ENCODE results near the gene SNRPA. TPM values are rescaled to one million over a fixed set of nuclear protein-coding genes. Genes with fewer than 3 reads are reported as not detected.
"Not testable (repeated sequence)": the region's sequence is repeated elsewhere in the genome, so short reads cannot be mapped to it uniquely, and the experiment has no call there.

SNRPA gene
- total RNA-seq, 1 experiment from 2014 or later, result 64.3 TPM

DNA sequence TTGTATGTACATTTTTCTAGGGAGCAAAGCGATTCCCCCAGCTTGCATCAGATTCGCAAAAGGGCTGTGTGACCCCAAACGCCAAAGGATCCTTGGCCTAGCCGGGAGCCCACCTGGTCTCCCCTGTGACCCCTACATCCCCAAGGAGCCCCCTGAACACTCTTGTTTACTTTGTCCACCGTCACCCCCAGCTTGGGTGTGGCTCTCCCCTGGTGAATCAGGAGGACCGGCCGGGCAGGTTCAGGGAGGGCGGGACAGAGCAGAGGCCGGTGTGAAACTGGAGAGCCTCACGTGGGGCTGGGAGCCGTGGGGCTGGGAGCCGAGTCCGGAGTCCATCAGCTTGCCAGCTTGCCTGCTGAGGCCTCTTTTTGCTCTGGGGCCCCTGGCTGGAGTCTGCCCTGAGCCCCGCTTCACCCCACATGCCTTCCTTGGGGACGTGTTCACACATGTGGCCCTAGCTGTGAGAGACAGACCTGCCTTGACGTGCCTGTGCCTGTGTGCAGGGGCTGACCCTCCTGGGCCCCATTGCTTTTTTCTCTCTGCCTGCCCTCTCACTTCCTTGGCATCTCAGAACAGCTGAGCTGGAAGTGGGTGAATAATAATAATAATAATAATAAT is 32.1 kb upstream of the SNRPA start:
- peak; percentile 73 for DNase-seq (ENCODE audit: low read depth)
- in situ Hi-C loops (cut with HindIII; ENCODE audit: low pct_unique_long_range_greater_than_20kb, low sequenced_read_pairs), result no loop called here

GRCh38 chr19:40719414-40719894 is 31.5 kb upstream of the SNRPA start:
- in situ Hi-C loops (cut with HindIII; ENCODE audit: low pct_unique_long_range_greater_than_20kb, low sequenced_read_pairs), result no loop called here
- no peak for DNase-seq (ENCODE audit: low read depth)

GRCh38 chr19:40721140-40721486 is 29.9 kb upstream of the SNRPA start:
- in situ Hi-C loops (cut with HindIII; ENCODE audit: low pct_unique_long_range_greater_than_20kb, low sequenced_read_pairs), result no loop called here
- no peak for DNase-seq (ENCODE audit: low read depth)

- in situ Hi-C loops (cut with HindIII; ENCODE audit: low pct_unique_long_range_greater_than_20kb, low sequenced_read_pairs), result no loop called here
- no peak for DNase-seq (ENCODE audit: low read depth)
These were observed 28.9 kb upstream of the SNRPA start for GRCh38 chr19:40721936-40722661.

GRCh38 chr19:40723661-40724254 is 27.2 kb upstream of the SNRPA start:
- DNase-seq (ENCODE audit: low read depth), result no peak
- in situ Hi-C loops (cut with HindIII; ENCODE audit: low pct_unique_long_range_greater_than_20kb, low sequenced_read_pairs), result no loop called here

DNA sequence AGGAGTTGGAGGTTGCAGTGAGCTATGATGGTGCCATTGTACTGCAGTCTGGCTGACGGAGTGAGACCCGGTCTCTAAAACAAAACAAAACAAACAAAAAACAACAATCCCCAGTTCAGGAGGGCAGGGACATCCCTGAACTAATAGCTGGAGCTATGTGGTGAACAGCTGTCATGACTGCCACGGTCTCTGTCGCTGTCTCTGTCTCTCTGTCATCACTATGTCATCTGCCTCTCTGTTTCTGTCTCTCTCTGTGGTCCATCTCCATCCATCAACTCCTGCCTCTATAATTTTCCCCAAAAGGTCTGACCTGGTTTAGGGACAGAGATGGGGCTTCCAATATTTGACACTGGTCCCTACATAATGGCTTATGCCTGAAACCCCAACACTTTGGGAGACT is 26.7 kb upstream of the SNRPA start:
- in situ Hi-C loops (cut with HindIII; ENCODE audit: low pct_unique_long_range_greater_than_20kb, low sequenced_read_pairs), result no loop called here
- no peak for DNase-seq (ENCODE audit: low read depth)

DNA sequence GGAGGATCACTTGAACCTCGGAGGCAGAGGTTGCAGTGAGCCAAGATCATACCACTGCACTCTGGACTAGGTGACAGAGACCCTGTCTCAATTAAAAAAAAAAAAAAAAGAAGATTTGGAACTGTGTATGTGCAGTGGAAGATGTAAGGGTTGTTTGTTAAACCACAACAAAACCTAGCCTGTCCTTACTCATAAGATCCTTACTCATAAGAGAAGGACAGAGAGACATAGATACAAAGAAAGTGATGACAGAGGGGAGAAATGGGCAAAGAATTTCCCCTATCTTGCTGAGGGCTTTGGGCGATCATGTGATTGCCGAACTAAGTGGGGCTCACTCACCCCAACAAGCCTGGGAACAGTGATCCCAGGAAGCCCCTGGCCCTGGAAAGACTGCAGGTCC is 26.1 kb upstream of the SNRPA start:
- DNase-seq (ENCODE audit: low read depth), result no peak
- in situ Hi-C loops (cut with HindIII; ENCODE audit: low pct_unique_long_range_greater_than_20kb, low sequenced_read_pairs), result no loop called here

DNA sequence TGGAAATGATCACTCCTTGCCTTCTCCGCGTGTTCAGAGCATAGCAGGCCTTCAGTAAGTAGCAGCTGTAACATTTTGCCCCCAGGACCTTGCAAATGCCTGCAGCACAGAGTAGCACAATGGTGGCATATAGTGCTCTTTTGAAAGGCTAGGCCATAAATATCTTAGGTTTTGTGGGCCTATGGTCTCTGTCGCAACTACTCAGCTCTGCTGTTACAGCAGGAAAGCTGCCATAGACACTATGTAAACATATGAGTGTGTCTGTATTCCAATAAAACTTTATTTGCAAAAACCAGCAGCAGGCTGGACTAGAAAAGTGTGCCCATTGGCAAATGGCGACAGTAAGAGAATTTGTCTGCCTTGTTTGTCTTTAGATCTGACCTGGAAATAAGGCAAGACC is 24.7 kb upstream of the SNRPA start:
- in situ Hi-C loops (cut with HindIII; ENCODE audit: low pct_unique_long_range_greater_than_20kb, low sequenced_read_pairs), result no loop called here
- DNase-seq (ENCODE audit: low read depth), result no peak

DNA sequence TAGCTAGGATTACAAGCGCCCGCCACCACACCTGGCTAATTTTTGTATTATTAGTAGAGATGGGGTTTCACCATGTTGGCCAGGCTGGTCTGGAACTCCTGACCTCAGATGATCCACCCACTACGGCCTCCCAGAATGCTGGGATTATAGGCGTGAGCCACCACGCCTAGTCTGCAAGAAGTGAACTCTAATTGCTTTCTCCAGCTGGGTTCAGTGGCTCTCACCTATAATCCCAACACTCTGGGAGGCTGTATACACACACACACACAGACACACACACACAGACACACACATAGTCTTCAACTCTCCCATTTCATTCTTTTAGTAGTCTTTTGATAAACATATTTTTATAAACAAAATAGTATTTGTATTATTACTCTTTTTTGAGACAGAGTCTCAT is 20.9 kb upstream of the SNRPA start:
- DNase-seq (ENCODE audit: low read depth); in situ Hi-C loops (cut with HindIII; ENCODE audit: low pct_unique_long_range_greater_than_20kb, low sequenced_read_pairs): not testable (repeated sequence)

DNA sequence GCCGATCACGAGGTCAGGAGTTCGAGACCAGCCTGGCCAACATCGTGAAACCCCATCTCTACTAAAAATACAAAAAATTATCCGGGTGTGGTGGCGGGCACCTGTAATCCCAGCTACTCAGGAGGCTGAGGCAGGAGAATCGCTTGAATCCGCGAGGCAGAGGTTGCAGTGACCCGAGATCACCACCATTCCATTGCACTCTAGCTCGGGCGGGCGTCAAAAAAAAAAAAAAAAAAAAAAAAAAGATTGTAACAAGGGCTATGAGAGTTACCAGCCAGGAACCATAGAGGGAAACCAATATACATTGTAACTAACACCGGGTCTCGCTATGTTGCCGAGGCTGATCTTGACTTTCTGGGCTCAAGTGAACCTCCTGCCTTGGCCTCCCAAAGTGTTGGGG is 18.7 kb upstream of the SNRPA start:
- in situ Hi-C loops (cut with HindIII; ENCODE audit: low pct_unique_long_range_greater_than_20kb, low sequenced_read_pairs); DNase-seq (ENCODE audit: low read depth): not testable (repeated sequence)

DNA sequence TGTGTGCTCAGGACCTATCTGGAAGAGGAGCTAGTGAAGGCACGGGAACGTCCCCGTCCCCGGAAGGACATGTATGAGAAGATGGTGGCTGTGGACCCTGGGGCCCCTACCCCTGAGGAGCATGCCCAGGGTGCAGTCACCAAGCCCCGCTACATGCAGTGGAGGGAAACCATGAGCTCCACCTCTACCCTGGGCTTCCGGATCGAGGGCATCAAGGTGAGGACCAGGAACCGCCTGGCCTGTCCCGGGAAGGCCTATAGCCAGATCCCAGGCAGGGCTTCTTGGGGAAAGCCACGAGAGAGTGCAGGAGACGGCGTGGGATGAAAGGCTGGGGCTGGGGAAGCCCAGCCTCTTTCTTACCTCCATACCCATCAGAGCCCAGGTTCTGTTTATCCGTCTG is 17.9 kb upstream of the SNRPA start:
- in situ Hi-C loops (cut with HindIII; ENCODE audit: low pct_unique_long_range_greater_than_20kb, low sequenced_read_pairs), result no loop called here
- no peak for DNase-seq (ENCODE audit: low read depth)

GRCh38 chr19:40735013-40735771 is 15.8 kb upstream of the SNRPA start:
- in situ Hi-C loops (cut with HindIII; ENCODE audit: low pct_unique_long_range_greater_than_20kb, low sequenced_read_pairs), result no loop called here
- no peak for DNase-seq (ENCODE audit: low read depth)

DNA sequence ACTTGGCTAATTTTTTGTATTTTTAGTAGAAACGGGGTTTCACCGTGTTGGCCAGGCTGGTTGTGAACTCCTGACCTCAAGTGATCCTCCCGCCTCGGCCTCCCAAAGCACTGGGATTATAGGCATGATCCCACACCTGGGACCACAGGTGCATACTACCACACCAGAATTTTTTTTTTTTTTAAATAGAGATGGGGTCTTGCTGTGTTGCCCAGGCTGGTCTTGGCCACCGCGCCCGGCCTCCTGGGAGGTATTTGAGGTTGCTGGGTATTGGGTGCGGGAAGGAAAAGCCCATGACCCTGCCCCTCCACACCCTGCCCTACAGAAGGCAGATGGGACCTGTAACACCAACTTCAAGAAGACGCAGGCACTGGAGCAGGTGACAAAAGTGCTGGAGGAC is 14.3 kb upstream of the SNRPA start:
- in situ Hi-C loops (cut with HindIII; ENCODE audit: low pct_unique_long_range_greater_than_20kb, low sequenced_read_pairs), result no loop called here
- no peak for DNase-seq (ENCODE audit: low read depth)

DNA sequence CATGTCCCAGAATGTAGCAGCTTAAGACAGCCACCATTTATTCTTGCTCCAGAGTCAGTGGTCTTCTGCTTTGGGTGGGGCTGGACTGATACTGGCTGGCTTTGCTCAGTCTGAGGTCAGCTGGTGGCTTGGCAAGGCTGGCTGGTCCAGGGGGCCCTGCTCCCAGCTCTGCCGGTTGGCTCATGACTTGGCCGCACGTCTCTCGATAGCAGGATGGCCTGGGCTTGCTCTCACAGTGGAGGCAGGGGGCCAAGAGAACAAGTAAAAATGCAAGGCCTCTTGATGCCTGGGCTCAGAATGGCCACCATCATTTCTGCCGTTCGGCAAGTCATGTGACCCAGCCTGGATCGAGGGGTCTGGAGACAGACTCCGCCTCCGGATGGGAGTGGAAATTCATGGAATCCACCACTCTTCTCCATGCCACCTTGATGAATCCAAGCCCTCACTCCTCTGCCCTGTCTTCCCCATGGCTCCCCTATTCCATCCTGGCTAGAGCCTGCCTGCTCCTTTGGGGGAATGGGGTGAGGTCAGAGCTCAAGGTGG is 13.8 kb upstream of the SNRPA start:
- in situ Hi-C loops (cut with HindIII; ENCODE audit: low pct_unique_long_range_greater_than_20kb, low sequenced_read_pairs), result no loop called here
- no peak for DNase-seq (ENCODE audit: low read depth)

- no peak for DNase-seq (ENCODE audit: low read depth)
- in situ Hi-C loops (cut with HindIII; ENCODE audit: low pct_unique_long_range_greater_than_20kb, low sequenced_read_pairs), result no loop called here
These were observed 11.8 kb upstream of the SNRPA start for GRCh38 chr19:40739030-40739839.

DNA sequence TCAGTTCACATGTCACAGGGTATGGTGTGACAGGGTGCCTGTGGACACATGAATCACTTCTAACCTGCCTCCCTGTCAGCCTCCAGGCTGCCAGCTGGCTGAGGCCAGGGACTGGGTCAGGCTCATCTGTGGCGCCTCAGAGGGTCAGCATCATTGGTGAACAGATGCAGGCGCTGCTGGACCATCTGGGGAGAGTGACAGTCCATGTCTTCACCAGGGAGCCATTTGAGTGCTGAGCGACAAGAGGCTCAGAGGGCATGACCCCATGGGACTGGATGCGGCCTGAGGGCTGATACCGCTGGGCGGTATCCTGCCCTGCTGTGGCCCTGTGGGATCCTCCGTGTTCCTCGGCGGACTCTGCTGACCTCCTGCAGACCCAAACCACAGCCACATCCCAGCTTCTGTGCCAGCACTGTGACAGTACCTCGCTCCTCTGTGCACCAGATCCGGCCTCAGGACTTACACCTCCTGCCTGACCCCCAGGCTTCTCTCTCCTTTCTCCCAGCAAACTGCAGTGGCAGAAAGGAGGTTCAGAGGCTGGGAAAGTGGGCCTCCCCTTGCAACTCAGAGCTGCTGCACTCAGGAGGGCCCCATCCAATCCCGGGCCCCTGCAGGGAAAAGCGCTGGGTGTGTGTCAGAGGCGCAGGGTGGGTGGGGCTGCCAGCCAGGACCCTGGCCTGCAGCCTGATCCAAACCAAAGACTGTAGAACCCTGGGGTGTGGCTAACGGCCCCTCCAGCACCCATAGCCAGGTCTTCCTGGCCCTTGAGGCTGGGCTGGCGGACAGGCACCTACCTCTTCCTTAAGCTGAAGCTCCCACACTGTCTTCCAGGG is 10.9 kb upstream of the SNRPA start:
- DNase-seq (ENCODE audit: low read depth), result no peak
- in situ Hi-C loops (cut with HindIII; ENCODE audit: low pct_unique_long_range_greater_than_20kb, low sequenced_read_pairs), result no loop called here

DNA sequence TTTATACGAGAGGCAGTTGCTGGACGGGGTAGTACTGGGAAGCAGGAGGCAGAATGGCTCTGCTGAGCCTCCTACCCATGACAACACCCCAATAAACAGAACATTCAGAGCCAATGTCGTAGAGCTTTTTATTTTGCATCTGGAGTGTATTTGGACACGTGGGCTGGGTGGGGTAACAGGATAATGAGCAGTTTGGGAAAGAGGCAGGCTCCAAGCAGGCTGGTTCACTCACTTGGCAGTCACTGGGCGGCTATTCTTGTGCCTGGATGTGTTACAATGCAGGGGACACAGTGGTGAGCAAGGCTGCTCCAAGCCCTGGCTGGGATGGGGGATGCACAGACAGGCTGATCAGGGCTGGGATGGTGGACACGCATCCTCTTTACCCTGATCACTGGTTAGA is 10.3 kb upstream of the SNRPA start:
- in situ Hi-C loops (cut with HindIII; ENCODE audit: low pct_unique_long_range_greater_than_20kb, low sequenced_read_pairs), result no loop called here
- DNase-seq (ENCODE audit: low read depth), result no peak

All from Caki2 (cell line).